GM18508 (cell line): ENCODE data around the gene VPS45.

Experiments
- ATAC-seq: cut with Tn5 transposase; IDR thresholded peaks from one replicate; pipeline ENCODE4 v1.9.1; 2021; ENCODE audit warnings: moderate number of reproducible peaks; ENCODE audit not compliant: insufficient read depth, unreplicated experiment

VPS45 gene

GRCh38 chr1:150154143-150154542 lies 86.6 kb downstream of the VPS45 start:
- no peak for ATAC-seq

DNA sequence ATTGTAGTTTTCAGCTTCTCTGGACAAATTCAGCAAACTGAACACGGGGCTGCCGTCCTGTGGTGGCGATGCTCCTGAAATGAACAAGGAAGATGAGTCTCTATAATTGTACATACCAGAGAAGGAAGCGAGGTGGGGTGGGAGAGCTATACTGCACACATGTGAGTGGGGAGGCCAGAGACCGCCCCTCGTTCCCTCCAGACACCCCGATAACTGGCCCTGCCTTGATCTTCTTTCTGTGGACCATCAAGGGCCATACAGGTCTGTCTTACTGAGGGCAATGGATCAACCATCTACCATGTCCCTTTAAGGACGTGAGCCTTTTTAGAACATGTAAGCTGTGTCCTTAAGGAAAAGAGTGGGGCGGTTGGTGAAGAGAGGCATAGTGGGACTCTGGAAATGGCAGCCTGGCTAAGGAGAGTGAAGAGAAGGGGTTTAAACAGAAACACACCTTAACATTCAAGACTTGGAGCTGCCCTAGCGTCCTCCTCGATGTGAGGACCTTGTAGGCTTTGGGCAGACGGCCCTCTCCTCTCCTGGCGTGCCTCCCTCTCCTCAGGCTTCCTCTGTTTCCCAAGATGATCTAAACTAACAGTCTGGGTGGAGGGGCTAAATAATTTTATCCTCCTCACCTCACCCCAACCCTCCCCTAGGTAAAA lies 88.0 kb downstream of the VPS45 start:
- ATAC-seq: no peak

- ATAC-seq: no peak
Observed at GRCh38 chr1:150156868-150157603, 89.5 kb downstream of the VPS45 start.

DNA sequence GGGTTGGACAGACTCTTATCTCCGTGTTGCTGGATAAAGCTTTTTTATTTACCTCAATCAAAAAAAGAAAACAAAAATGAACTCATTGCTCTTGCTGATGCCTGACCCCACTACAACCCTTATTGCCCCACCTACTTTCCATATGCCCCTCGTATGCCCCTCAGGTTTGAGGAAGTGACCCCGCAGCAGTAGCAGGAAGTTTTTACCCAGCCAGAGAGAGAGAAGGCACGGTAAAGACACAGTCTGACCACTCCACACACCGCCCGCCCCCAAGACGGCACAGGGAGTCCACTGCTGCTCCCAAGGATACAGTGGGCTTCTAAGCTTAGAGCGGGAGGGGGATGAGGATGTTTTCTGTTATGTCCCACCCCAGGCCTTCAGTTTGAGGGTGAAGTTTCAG lies 92.0 kb downstream of the VPS45 start:
- no peak for ATAC-seq

GRCh38 chr1:150160964-150161621 lies 93.5 kb downstream of the VPS45 start:
- ATAC-seq: no peak

DNA sequence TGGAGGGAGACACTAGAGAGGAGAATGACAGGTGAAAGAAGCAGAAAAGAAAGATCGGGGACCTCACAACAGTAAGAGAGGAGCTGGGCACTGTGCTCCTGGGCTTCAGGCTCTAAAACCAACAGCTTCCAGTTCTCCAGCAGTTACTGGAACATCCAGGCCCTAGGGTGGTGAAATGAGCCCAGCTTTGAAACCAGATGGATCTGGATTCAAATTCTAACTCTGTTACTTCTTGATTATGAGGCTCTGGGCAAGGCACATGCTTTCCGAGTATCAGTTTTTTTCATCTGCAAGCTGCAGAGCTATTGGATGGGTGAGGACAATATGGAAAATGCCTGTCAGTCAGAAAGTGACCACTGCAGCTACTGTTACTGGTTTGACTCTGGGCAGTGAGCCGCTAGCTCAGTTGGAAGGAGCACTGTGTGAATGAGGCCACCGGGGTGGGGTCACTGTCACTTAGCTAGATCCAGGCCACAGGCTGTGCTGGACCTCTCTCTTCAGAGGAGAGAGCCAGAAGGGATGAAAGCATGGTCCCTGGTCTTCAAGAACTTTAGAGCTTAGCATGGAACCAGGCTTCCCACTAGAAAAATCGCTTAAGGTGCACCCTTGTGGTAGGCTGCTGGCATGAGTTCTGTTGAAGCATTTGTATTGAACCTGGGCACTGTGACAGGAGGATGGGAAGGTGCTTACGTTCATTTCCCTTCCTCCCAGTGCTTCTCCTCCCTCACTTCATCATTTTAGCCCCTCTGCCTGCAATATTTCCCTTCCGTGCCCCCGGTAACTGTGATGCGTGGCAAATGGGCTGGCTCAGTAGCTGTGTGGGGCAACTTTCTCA lies 94.4 kb downstream of the VPS45 start:
- ATAC-seq: no peak

DNA sequence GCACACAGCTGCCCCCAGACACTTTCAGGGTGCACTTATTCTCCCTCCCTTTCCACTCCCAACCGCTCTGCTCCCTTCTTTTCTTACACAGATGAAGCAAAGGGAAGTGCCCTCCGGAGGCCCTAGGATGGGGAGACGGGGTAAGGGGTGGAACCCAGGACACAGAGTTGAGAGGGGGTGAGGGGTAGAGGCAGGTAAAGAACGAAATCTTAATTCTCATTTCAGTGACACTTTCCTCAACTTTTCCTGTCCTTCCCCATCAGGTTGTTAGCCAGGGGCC lies 94.9 kb downstream of the VPS45 start:
- no peak for ATAC-seq

DNA sequence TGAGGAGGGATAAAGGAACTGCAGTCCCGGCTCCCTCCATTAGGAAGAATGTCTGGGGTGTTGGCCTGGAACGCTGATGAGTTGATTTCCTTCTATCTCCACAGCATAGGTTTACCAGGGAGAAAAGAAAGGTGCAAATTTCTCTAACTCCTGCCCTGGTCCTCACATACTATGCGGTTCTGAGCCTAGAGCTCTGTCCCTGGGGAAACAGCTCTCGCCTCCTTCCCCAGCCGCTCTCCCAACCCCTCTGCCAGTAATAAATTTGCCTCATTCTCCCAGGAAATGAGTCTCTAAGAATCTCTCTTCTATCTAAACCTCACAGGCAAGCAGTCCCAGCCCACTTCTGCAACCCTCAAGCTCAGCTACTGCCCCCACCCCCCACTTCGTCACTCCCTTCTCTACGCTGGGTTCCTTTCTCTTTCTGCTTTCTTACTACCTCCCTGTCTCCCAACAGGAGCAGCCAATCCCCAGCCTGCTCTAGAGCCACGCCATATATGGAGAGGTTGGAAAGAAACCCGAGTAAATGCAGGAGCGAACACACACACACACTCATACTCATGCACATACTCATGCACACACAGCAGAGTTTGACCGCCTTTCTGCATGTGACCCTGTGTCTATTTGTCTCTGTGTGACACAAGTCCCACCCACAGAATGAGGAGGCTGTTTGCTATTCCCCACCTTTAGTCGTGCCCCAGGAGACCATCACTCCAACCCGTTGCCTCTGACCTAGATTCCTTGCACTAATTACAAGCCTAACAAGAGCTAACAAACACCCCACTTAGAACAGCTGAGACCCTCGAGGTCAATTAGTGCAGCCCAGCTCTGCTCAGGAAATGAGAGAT lies 95.5 kb downstream of the VPS45 start:
- peak; percentile 31 for ATAC-seq

GRCh38 chr1:150164224-150164623 lies 96.6 kb downstream of the VPS45 start:
- no peak for ATAC-seq

DNA sequence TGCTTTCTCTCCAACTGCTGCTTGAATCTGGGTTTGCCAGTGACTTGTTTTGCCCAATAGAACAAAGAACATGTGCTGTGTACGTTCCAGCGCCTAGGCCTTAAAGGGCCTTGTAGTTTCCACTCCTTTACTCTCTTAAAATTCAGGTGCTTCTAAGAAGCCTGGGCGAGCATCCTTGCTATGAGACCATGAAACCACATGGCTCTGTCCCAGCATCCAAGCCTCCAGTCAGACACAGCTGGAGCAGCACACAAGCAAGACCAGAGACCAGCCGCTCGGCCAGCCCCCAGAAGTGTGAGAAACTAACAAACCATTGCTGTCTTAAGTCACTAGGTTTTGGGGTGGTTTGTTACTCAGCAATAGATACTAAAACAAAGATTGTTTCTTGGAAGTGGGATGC lies 97.2 kb downstream of the VPS45 start:
- no peak for ATAC-seq

DNA sequence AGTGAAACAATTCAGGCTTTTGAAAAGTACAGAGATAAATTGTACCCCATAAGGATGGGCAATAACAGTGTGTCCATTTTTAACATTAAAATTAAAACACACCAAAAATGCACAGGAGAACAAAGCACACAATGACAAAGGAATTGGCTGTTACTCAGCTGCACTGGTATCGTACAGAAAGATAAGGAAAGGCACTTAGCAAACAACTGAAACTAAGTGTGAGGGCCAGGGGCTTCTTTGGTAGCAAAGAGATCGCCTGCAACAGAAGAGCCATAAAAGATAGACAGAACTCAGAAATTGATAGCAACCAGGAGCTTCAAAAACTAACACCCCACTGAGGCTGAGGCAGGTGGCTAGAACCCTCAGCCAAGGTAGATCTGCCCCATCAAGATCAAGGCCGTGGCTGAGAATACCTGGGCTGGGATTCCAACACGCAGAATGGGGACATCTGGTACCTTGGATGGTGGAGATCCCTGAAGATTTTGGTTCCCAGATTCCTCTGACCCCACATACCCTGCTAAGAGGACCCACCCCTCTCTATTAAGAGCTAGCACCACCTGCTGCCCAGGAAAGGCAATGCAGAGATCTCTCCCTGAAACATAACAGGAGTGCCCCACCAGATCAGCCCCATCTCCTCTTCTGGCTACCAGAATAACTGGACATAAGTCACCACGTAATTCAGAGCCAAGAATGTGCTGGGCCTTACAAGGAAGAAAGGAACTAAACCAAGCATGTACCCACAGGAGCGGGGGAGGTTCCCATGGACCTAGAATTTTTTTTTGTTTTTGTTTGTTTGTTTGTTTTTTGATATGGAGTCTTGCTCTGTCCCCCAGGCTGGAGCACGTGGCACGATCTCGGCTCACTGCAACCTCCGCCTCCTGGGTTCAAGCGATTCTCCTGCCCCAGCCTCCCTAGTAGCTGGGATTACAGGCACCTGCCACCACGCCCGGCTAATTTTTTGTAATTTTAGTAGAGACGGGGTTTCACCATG lies 98.3 kb downstream of the VPS45 start:
- no peak for ATAC-seq

- ATAC-seq: no peak
Observed at GRCh38 chr1:150168960-150169601, 101.5 kb downstream of the VPS45 start.

DNA sequence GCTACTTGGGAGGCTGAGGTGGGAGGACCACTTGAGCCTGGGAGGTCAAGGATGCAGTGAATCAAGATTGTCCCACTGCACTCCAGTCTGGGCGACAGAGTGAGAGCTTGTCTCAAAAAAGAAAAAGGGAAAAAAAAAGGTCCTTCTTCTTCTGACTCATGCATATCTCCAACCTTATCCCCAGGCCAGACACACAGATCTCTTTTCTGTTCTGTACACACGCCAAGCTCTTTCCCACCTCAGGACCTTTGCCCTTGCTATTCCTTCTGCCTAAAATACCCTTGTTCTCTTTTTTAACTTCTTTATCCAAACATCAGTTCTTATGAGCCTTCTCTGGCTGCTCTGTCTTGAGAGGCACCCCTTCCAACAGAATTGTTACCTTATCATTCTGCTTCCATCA lies 104.2 kb downstream of the VPS45 start:
- no peak for ATAC-seq

- no peak for ATAC-seq
Observed at GRCh38 chr1:150173141-150173585, 105.6 kb downstream of the VPS45 start.

DNA sequence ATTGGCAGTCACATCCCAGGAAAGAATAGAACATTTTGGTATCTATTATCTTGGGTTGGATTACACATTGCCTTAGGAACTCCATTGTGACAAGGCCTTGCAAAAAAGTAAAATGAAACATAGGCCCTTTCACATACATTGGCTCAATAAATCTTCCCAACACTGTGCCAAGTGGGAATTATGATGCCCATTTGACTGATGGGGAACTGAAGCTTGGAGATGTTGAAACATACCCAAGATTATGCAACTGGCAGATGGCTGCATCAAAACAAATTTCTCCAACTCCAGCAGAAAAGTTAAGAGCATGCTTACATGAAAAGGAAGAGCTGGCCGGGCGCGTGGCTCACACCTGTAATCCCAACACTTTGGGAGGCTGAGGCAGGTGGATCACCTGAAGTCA lies 109.0 kb downstream of the VPS45 start:
- ATAC-seq: no peak

DNA sequence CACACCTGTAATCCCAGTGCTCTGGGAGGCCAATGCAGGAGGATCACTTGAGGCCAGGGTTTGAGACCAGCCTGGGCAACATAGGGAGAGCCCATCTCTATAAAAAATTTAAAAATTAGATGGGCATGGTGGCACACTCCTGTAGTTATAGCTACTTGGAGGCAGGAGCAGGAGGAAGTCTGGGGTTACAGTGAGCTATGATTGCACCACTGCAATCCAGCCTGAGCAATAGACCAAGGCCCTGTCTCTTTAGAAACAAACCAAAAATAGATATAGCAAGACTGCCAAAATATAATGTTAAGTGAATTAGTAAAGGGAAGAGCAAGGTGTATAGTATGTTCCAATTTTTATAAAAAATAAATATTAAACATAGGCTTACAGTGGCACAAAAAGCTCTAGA lies 111.0 kb downstream of the VPS45 start:
- ATAC-seq: no peak

DNA sequence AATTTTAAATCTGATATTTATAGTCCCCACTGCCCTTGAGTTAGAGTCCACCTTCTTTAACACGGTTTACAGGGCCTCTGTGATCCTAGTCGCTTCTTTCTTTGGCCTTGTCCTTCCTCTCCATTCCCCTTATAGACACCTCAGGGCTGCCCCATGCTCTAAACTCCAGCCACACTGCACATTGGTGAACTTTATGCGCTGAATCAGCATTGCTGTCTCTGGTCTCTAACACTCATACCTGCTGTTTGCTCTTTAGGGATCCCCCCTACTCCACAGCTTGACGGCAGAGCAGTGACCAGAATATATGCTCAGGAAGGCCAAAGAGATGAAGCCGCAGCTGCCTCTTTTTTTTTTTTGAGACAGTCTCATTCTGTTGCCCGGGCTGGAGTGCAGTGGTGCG lies 112.3 kb downstream of the VPS45 start:
- no peak for ATAC-seq

DNA sequence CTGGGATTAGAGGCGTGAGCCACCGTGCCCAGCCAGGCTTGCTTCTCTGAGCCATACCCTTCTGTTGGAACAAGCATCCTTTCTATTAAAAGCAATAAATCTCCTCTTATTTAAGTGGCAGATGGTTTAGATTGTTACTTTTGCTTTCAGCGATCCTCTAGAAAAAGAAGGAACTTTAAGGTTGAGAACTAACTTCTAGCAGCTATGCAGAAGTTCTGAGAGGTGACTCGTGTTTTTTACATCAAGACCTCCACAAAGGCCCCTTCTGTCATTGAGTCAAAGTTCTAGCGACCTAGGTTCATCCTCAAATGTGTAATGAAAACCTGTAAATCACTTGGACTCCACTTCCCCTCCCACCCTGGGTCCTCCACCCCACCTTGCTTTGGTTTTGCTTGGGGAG lies 112.9 kb downstream of the VPS45 start:
- ATAC-seq: no peak
